ENCODE measurements around the gene RNF19B.

The RNF19B gene

GRCh38 chr1:32948390-32948722 lies 16.3 kb downstream of the RNF19B start:
- DNase-seq (ENCODE audit: extremely low read depth, low read depth) = no peak
- TF ChIP-seq, protein P1, sequence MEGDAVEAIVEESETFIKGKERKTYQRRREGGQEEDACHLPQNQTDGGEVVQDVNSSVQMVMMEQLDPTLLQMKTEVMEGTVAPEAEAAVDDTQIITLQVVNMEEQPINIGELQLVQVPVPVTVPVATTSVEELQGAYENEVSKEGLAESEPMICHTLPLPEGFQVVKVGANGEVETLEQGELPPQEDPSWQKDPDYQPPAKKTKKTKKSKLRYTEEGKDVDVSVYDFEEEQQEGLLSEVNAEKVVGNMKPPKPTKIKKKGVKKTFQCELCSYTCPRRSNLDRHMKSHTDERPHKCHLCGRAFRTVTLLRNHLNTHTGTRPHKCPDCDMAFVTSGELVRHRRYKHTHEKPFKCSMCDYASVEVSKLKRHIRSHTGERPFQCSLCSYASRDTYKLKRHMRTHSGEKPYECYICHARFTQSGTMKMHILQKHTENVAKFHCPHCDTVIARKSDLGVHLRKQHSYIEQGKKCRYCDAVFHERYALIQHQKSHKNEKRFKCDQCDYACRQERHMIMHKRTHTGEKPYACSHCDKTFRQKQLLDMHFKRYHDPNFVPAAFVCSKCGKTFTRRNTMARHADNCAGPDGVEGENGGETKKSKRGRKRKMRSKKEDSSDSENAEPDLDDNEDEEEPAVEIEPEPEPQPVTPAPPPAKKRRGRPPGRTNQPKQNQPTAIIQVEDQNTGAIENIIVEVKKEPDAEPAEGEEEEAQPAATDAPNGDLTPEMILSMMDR (IDR thresholded peaks at IDR 0.05; ENCODE audit: low read depth, low read length, missing control alignments) = no peak
- H3K4me3 ChIP-seq (replicated peaks; ENCODE audit: low read depth, low read length) = no peak overlapping the region

DNA sequence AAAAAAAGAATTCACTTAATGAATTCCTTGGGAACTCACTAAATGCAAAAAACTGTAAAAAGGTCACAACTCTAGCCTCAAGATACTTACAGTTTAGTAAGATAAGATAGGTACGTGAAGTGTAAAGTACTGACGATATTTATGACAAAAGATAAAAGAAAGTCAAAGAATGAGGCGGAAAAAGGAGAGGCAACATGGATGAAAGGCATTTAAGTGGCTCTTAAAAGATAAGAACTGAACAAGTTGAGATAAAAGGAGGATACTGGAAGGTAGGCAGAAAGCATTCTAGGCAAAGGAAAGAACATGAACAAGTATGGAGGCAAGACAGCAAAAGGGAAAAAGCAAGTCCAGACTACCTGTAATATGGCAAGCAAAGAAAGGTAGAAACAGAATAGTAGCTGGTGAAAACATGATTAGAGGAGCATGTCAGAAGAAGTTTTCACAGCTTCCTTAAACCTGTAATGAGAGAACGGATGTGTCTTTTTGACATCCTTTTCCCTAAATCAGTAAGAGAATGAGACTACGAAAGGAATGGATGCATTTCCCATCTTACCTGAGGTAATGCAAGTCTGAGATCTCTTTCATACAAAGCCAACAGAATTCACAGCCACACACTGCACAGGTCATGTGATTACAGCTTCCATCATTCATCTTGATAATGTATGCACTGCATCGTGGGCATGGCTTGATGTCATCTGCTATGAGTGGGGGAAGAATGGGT lies 16.8 kb downstream of the RNF19B start:
- H3K4me3 ChIP-seq (replicated peaks; ENCODE audit: low read depth, low read length) = no peak overlapping the region
- DNase-seq (ENCODE audit: extremely low read depth, low read depth) = no peak
- TF ChIP-seq, protein P1 (IDR thresholded peaks at IDR 0.05; ENCODE audit: low read depth, low read length, missing control alignments) = no peak

DNA sequence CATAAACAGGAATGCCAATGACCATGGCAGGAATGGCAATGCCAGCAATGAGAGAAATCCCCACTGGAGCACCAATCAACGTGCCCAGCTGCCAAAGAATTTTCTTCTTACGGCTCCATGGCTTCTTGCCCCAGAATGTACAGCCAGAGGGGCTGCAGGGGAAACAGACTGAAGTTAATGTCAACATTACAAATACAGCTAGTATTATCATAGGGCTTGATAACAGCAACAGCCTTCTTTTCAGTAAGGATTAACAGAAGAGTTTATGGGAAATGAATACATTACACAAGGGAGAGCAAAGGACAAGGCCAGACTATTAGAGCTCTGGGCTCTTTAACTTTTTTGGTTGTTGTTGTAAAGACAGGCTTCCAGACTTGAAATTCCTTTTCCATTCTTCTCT lies 18.2 kb downstream of the RNF19B start:
- DNase-seq (ENCODE audit: extremely low read depth, low read depth) = no peak
- TF ChIP-seq, protein P1 (IDR thresholded peaks at IDR 0.05; ENCODE audit: low read depth, low read length, missing control alignments) = no peak
- H3K4me3 ChIP-seq (replicated peaks; ENCODE audit: low read depth, low read length) = no peak overlapping the region

DNA sequence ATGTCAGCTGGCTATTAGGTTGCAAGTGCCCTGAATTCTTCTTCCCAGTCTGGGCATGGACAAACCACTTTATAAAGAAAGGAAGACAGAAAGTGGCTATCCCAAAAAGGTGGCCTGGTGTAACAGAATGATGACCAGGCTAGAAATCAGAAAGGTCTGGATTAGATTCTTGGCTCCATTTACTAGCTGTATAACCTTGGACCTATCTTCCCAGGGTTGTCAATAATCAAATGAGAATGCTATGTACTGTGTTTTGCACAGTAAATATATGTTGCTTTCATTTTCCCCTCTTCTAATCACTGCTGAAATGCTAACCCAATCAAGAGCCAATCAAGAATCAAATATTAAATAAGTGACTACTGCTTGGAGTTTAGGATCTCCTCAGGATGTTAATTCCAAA lies 20.4 kb downstream of the RNF19B start:
- TF ChIP-seq, protein P1 (IDR thresholded peaks at IDR 0.05; ENCODE audit: low read depth, low read length, missing control alignments) = no peak
- H3K4me3 ChIP-seq (replicated peaks; ENCODE audit: low read depth, low read length) = no peak overlapping the region
- DNase-seq (ENCODE audit: extremely low read depth, low read depth) = no peak

DNA sequence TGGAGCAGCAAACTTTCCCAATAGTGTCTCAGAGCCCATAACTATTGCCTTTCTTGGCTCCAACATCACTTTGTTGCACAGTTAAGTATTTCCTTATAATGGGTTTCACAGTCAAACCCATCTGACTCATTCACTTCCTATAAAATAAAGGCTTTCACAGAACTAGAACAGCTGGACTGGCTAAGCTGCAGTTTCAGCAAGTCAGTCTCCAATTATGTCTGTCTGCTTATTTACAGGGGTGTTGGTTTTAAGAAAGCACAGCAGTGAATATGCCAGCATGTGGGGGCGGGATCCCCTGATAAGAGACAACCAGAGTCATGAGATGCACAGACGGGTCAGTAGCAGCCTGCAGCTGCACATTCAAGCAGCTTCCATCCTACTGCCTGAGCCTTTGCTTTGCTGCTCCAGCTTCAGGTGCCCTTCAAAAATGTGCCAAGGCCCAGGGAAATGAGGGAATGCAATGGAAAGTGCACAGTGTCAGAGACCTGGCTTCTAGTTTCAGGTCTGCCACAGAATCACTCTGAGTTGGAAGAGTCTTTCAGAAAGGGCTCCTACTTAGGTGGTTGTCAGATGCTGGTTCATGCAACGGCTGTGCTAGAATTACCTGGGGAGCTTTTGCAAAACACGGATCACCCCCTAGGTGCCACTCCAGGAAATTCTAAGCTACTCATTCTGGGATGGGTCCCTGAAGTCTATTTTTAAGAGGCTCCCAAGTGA lies 24.8 kb downstream of the RNF19B start:
- H3K4me3 ChIP-seq (replicated peaks; ENCODE audit: low read depth, low read length) = no peak overlapping the region
- no peak for DNase-seq (ENCODE audit: extremely low read depth, low read depth)
- TF ChIP-seq, protein P1 (IDR thresholded peaks at IDR 0.05; ENCODE audit: low read depth, low read length, missing control alignments) = no peak

DNA sequence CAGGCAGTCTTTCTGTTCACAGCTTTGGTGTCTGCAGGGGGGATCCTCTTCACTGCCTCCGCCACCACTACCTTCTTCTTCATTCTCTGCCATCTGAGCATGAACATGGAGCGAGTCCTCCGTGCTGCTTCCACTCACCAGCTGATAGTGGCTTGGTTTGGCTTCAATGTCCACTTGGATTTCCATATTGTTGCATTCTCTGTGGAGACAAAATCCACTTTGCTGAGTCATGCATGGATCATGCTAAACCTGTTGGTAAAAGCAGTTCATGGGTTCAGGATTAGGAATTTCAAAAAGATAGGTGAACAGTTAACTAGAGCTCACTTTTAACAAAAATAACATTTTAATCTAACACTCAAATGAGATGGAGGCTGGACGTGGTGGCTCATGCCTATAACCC lies 27.5 kb downstream of the RNF19B start:
- H3K4me3 ChIP-seq (replicated peaks; ENCODE audit: low read depth, low read length) = no peak overlapping the region
- no peak for DNase-seq (ENCODE audit: extremely low read depth, low read depth)
- TF ChIP-seq, protein P1 (IDR thresholded peaks at IDR 0.05; ENCODE audit: low read depth, low read length, missing control alignments) = no peak
